ENCODE data around the gene EDEM1.

EDEM1 gene

GRCh38 chr3:5201536-5201935 lies 14.0 kb downstream of the EDEM1 start:
- DNase-seq, result no peak

GRCh38 chr3:5202222-5202621 lies 14.7 kb downstream of the EDEM1 start:
- DNase-seq, result no peak

- DNase-seq, result no peak
Measured at GRCh38 chr3:5205165-5205941, 17.8 kb downstream of the EDEM1 start.

- no peak for DNase-seq
Measured at GRCh38 chr3:5210926-5211325, 23.4 kb downstream of the EDEM1 start.

GRCh38 chr3:5212628-5213573 lies 25.4 kb downstream of the EDEM1 start:
- DNase-seq, result no peak

GRCh38 chr3:5213574-5213966 lies 26.1 kb downstream of the EDEM1 start:
- no peak for DNase-seq

- no peak for DNase-seq
Measured at GRCh38 chr3:5214352-5214751, 26.8 kb downstream of the EDEM1 start.

- DNase-seq, result no peak
Measured at GRCh38 chr3:5217824-5218595, 30.5 kb downstream of the EDEM1 start.

- DNase-seq, result no peak
Measured at GRCh38 chr3:5218815-5219214, 31.3 kb downstream of the EDEM1 start.

GRCh38 chr3:5219216-5219615 lies 31.7 kb downstream of the EDEM1 start:
- DNase-seq, result no peak

- no peak for DNase-seq
Measured at GRCh38 chr3:5220193-5220592, 32.7 kb downstream of the EDEM1 start.

GRCh38 chr3:5220667-5221431 lies 33.3 kb downstream of the EDEM1 start:
- no peak for DNase-seq

- no peak for DNase-seq
Measured at GRCh38 chr3:5221701-5222100, 34.2 kb downstream of the EDEM1 start.

- DNase-seq, result no peak
Measured at GRCh38 chr3:5222283-5223005, 34.9 kb downstream of the EDEM1 start.

GRCh38 chr3:5226783-5227182 lies 39.3 kb downstream of the EDEM1 start:
- DNase-seq, result no peak

GRCh38 chr3:5227812-5228211 lies 40.3 kb downstream of the EDEM1 start:
- no peak for DNase-seq

- DNase-seq, result no peak
Measured at GRCh38 chr3:5229414-5229813, 41.9 kb downstream of the EDEM1 start.

GRCh38 chr3:5231074-5231473 lies 43.6 kb downstream of the EDEM1 start:
- DNase-seq, result no peak

- DNase-seq, result no peak
Measured at GRCh38 chr3:5231487-5231886, 44.0 kb downstream of the EDEM1 start.

- DNase-seq, result no peak
Measured at GRCh38 chr3:5232570-5232969, 45.1 kb downstream of the EDEM1 start.

- no peak for DNase-seq
Measured at GRCh38 chr3:5233026-5233425, 45.5 kb downstream of the EDEM1 start.

GRCh38 chr3:5235655-5236054 lies 48.1 kb downstream of the EDEM1 start:
- no peak for DNase-seq

All from SHP77 treated with DMSO at 0.1 percent for 48 hours (cell line).